HepG2 (cell line): ENCODE results near the gene ACVR1B. TPM values are rescaled to one million over a fixed set of nuclear protein-coding genes. Genes with fewer than 3 reads are reported as not detected.

ENCODE experiments used
- ETV6 ChIP-seq: sonication (generic); formaldehyde crosslinking; conservative IDR thresholded peaks from 2 replicates; pipeline ENCODE4 v1.4.0; 2020; ENCODE audit warnings: missing genetic modification reagents
- EZH2 ChIP-seq: conservative IDR thresholded peaks from 2 replicates; pipeline ENCODE4 v1.6.1; 2012; ENCODE audit warnings: mild to moderate bottlenecking, low read depth, low read length, moderate library complexity
- GABPB1 ChIP-seq: IDR thresholded peaks from 2 replicates; pipeline ENCODE4 v1.6.1; 2016; ENCODE audit warnings: mild to moderate bottlenecking, missing genetic modification reagents, moderate library complexity, missing compliant biosample characterization
- ZFP36 ChIP-seq: fragments of 150-350 bp; IDR thresholded peaks from 2 replicates; pipeline ENCODE4 v1.6.1; 2018; ENCODE audit warnings: borderline replicate concordance, low read length, low read depth; ENCODE audit not compliant: partially characterized antibody
- ZKSCAN8 ChIP-seq: IDR thresholded peaks from 2 replicates; pipeline ENCODE4 v1.6.1; 2016; ENCODE audit warnings: borderline replicate concordance, missing genetic modification reagents, missing compliant biosample characterization
- ZNF792 ChIP-seq: IDR thresholded peaks from 2 replicates; pipeline ENCODE4 v1.6.1; 2016
- polyA plus RNA-seq, 8 experiments: library from polyadenylated mRNA; depleted of rRNA in 3 of 8; stranded (reverse) in 7 of 8; unstranded in 1 of 8; fragments of >200 nt; fragmentation: Illumina TruSeq in 4 of 8; extraction: Trizol in 4 of 8; gene quantifications; 2 replicates each; pipeline versions ENCODE4 v1.2.1 to v1.2.3, GENCODE V29; 2011 to 2016; ENCODE audit warnings: low read depth in 4 of 8, missing spikeins in 1 of 8, mixed read lengths in 1 of 8; ENCODE audit not compliant: insufficient read depth in 1 of 8
- total RNA-seq, 5 experiments: library from RNA; depleted of rRNA; stranded (reverse); fragments of >200 nt; fragmentation: Illumina TruSeq; extraction: Trizol; gene quantifications; 2 replicates each; pipeline ENCODE4 v1.2.3, GENCODE V29; 2016; ENCODE audit warnings: low read depth in 1 of 5
- TF ChIP-seq, protein P1 (sequence below): sonication (generic); formaldehyde crosslinking; conservative IDR thresholded peaks from 2 replicates; pipeline ENCODE4 v1.8.0; 2022; ENCODE audit warnings: mild to moderate bottlenecking, moderate library complexity, missing genetic modification reagents
- TF ChIP-seq, protein P2 (sequence below): IDR thresholded peaks from 2 replicates; pipeline ENCODE4 v1.6.1; 2016; ENCODE audit warnings: low read depth
- TF ChIP-seq, protein P3 (sequence below): IDR thresholded peaks from 2 replicates; pipeline ENCODE4 v1.6.1; 2016; ENCODE audit warnings: low read depth, borderline replicate concordance
- TF ChIP-seq, protein P4 (sequence below): sonication (generic); formaldehyde crosslinking; IDR thresholded peaks from 2 replicates; pipeline ENCODE4 v1.4.0; 2020; ENCODE audit warnings: mild to moderate bottlenecking, low read depth, missing genetic modification reagents
- TF ChIP-seq, protein P5 (sequence below): sonication (generic); formaldehyde crosslinking; IDR thresholded peaks from 2 replicates; pipeline ENCODE4 v1.5.0; 2020; ENCODE audit warnings: missing genetic modification reagents
- TF ChIP-seq, protein P6 (sequence below), 2 experiments: fragments of 450-650 bp in 1 of 2; sonication (generic) in 1 of 2; formaldehyde crosslinking in 1 of 2; IDR thresholded peaks; 2 replicates each; pipeline versions ENCODE4 v1.6.1 to v1.8.0; 2016 to 2022; ENCODE audit warnings: antibody characterized with exemption in 1 of 2, mild to moderate bottlenecking in 1 of 2, missing genetic modification reagents in 1 of 2

ACVR1B gene
- total and polyA plus RNA-seq, 2 of the 13 experiments (the other 11 are each of a cell fraction or from before 2014, with no cell fraction given) = 8.9 to 12.1 TPM

DNA sequence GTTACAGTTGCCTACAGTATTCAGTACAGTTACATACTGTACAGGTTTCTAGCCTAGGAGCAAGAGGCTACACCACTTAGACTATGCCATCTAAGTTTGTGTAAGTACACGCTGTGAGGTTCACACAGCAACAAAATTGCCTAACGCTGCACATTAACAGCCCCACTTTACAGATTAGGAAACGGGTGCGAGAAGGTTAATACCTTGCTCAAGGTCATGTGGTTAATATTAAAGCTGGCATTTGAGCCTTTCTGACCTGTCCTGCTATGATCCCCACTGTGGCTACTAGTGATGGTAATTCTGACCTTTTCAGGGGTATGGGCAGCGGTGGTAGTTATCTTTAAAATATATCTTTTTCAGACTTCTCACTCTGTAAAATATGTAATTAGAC, 20.9 kb downstream of the ACVR1B start (continued):
- TF ChIP-seq, protein P1, sequence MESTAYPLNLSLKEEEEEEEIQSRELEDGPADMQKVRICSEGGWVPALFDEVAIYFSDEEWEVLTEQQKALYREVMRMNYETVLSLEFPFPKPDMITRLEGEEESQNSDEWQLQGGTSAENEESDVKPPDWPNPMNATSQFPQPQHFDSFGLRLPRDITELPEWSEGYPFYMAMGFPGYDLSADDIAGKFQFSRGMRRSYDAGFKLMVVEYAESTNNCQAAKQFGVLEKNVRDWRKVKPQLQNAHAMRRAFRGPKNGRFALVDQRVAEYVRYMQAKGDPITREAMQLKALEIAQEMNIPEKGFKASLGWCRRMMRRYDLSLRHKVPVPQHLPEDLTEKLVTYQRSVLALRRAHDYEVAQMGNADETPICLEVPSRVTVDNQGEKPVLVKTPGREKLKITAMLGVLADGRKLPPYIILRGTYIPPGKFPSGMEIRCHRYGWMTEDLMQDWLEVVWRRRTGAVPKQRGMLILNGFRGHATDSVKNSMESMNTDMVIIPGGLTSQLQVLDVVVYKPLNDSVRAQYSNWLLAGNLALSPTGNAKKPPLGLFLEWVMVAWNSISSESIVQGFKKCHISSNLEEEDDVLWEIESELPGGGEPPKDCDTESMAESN (CRISPR knock-in tag) = no peak
- no peak for TF ChIP-seq ZFP36
- TF ChIP-seq, protein P2, sequence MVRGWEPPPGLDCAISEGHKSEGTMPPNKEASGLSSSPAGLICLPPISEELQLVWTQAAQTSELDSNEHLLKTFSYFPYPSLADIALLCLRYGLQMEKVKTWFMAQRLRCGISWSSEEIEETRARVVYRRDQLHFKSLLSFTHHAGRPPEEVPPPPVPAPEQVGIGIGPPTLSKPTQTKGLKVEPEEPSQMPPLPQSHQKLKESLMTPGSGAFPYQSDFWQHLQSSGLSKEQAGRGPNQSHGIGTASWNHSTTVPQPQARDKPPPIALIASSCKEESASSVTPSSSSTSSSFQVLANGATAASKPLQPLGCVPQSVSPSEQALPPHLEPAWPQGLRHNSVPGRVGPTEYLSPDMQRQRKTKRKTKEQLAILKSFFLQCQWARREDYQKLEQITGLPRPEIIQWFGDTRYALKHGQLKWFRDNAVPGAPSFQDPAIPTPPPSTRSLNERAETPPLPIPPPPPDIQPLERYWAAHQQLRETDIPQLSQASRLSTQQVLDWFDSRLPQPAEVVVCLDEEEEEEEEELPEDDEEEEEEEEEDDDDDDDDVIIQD (CRISPR knock-in tag) = no peak
- TF ChIP-seq GABPB1 (CRISPR knock-in tag) = no peak
- TF ChIP-seq ZNF792 = no peak
- no peak for TF ChIP-seq ETV6 (CRISPR knock-in tag)
- TF ChIP-seq ZKSCAN8 = 0 out of 2 replicates have a peak, but pooled peaks have one; percentile 28
- TF ChIP-seq, protein P3, sequence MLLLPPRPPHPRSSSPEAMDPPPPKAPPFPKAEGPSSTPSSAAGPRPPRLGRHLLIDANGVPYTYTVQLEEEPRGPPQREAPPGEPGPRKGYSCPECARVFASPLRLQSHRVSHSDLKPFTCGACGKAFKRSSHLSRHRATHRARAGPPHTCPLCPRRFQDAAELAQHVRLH (CRISPR knock-in tag) = no peak
- TF ChIP-seq EZH2 = no peak
- TF ChIP-seq, protein P4, sequence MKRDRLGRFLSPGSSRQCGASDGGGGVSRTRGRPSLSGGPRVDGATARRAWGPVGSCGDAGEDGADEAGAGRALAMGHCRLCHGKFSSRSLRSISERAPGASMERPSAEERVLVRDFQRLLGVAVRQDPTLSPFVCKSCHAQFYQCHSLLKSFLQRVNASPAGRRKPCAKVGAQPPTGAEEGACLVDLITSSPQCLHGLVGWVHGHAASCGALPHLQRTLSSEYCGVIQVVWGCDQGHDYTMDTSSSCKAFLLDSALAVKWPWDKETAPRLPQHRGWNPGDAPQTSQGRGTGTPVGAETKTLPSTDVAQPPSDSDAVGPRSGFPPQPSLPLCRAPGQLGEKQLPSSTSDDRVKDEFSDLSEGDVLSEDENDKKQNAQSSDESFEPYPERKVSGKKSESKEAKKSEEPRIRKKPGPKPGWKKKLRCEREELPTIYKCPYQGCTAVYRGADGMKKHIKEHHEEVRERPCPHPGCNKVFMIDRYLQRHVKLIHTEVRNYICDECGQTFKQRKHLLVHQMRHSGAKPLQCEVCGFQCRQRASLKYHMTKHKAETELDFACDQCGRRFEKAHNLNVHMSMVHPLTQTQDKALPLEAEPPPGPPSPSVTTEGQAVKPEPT (CRISPR knock-in tag) = no peak
- TF ChIP-seq, protein P5, sequence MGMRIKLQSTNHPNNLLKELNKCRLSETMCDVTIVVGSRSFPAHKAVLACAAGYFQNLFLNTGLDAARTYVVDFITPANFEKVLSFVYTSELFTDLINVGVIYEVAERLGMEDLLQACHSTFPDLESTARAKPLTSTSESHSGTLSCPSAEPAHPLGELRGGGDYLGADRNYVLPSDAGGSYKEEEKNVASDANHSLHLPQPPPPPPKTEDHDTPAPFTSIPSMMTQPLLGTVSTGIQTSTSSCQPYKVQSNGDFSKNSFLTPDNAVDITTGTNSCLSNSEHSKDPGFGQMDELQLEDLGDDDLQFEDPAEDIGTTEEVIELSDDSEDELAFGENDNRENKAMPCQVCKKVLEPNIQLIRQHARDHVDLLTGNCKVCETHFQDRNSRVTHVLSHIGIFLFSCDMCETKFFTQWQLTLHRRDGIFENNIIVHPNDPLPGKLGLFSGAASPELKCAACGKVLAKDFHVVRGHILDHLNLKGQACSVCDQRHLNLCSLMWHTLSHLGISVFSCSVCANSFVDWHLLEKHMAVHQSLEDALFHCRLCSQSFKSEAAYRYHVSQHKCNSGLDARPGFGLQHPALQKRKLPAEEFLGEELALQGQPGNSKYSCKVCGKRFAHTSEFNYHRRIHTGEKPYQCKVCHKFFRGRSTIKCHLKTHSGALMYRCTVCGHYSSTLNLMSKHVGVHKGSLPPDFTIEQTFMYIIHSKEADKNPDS (CRISPR knock-in tag) = no peak
- TF ChIP-seq, protein P6, sequence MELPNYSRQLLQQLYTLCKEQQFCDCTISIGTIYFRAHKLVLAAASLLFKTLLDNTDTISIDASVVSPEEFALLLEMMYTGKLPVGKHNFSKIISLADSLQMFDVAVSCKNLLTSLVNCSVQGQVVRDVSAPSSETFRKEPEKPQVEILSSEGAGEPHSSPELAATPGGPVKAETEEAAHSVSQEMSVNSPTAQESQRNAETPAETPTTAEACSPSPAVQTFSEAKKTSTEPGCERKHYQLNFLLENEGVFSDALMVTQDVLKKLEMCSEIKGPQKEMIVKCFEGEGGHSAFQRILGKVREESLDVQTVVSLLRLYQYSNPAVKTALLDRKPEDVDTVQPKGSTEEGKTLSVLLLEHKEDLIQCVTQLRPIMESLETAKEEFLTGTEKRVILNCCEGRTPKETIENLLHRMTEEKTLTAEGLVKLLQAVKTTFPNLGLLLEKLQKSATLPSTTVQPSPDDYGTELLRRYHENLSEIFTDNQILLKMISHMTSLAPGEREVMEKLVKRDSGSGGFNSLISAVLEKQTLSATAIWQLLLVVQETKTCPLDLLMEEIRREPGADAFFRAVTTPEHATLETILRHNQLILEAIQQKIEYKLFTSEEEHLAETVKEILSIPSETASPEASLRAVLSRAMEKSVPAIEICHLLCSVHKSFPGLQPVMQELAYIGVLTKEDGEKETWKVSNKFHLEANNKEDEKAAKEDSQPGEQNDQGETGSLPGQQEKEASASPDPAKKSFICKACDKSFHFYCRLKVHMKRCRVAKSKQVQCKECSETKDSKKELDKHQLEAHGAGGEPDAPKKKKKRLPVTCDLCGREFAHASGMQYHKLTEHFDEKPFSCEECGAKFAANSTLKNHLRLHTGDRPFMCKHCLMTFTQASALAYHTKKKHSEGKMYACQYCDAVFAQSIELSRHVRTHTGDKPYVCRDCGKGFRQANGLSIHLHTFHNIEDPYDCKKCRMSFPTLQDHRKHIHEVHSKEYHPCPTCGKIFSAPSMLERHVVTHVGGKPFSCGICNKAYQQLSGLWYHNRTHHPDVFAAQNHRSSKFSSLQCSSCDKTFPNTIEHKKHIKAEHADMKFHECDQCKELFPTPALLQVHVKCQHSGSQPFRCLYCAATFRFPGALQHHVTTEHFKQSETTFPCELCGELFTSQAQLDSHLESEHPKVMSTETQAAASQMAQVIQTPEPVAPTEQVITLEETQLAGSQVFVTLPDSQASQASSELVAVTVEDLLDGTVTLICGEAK (IDR thresholded peaks at IDR 0.05) = no peak
- TF ChIP-seq, protein P6 (CRISPR knock-in tag; IDR thresholded peaks at IDR 0.05) = no peak
